ENCODE results near the gene MLPH.
A peak's percentile ranks its signal among the peaks of the same experiment; 100 is the strongest.

The MLPH gene

GRCh38 chr2:237520290-237520689 is 33.2 kb downstream of the MLPH start:
- no peak for TF ChIP-seq CTCF (IDR thresholded peaks at IDR 0.05; ENCODE audit: insufficient read depth, low read depth, low read length, missing control alignments)
- no peak for DNase-seq (ENCODE audit: low read depth)
- no peak overlapping the region for H3K4me3 ChIP-seq (ENCODE audit: low read depth, low read length)

GRCh38 chr2:237524631-237525030 is 37.6 kb downstream of the MLPH start:
- no peak for DNase-seq (ENCODE audit: low read depth)
- no peak overlapping the region for H3K4me3 ChIP-seq (ENCODE audit: low read depth, low read length)
- TF ChIP-seq CTCF (IDR thresholded peaks at IDR 0.05; ENCODE audit: insufficient read depth, low read depth, low read length, missing control alignments), result no peak

- no peak for DNase-seq (ENCODE audit: low read depth)
- TF ChIP-seq CTCF (IDR thresholded peaks at IDR 0.05; ENCODE audit: insufficient read depth, low read depth, low read length, missing control alignments), result no peak
- no peak overlapping the region for H3K4me3 ChIP-seq (ENCODE audit: low read depth, low read length)
Measured at GRCh38 chr2:237525559-237526157, 38.6 kb downstream of the MLPH start.

GRCh38 chr2:237527233-237527632 is 40.2 kb downstream of the MLPH start:
- TF ChIP-seq CTCF (IDR thresholded peaks at IDR 0.05; ENCODE audit: insufficient read depth, low read depth, low read length, missing control alignments), result no peak
- H3K4me3 ChIP-seq (ENCODE audit: low read depth, low read length), result no peak overlapping the region
- DNase-seq (ENCODE audit: low read depth), result no peak

- no peak overlapping the region for H3K4me3 ChIP-seq (ENCODE audit: low read depth, low read length)
- TF ChIP-seq CTCF (IDR thresholded peaks at IDR 0.05; ENCODE audit: insufficient read depth, low read depth, low read length, missing control alignments), result no peak
- DNase-seq (ENCODE audit: low read depth), result no peak
Measured at GRCh38 chr2:237527766-237528165, 40.7 kb downstream of the MLPH start.

- peak; percentile 88 for DNase-seq (ENCODE audit: low read depth)
- H3K4me3 ChIP-seq (ENCODE audit: low read depth, low read length), result no peak overlapping the region
- no peak for TF ChIP-seq CTCF (IDR thresholded peaks at IDR 0.05; ENCODE audit: insufficient read depth, low read depth, low read length, missing control alignments)
Measured at GRCh38 chr2:237529452-237530402, 42.7 kb downstream of the MLPH start.

Measured in GM12865 (cell line).